Endothelial cell of umbilical vein (primary cell): ENCODE data around the gene CRHR1. TPM values are rescaled to one million over a fixed set of nuclear protein-coding genes. Genes with fewer than 3 reads are reported as not detected.
A peak's percentile ranks its signal among the peaks of the same experiment; 100 is the strongest.

ENCODE experiments used
- BruUV-seq: library from RNA; stranded (reverse); fragments of 400-500 nt; replicated peaks from 2 replicates; lab custom pipeline; 2021; lab: Mats Ljungman, UMichigan
- CTCF ChIA-PET: fragments of 300-600, 350-600 bp; sonication (Branson Sonifier 250); formaldehyde crosslinking; loops from one replicate; lab custom pipeline; 2021; ENCODE audit warnings: antibody characterized with exemption, inconsistent platforms; lab: Charles Lee
- POLR2A ChIA-PET: fragments of 300-600, 350-600 bp; sonication (Branson Sonifier 250); formaldehyde crosslinking; loops from one replicate; lab custom pipeline; 2021; ENCODE audit warnings: antibody characterized with exemption, inconsistent platforms; lab: Charles Lee
- DNase-seq: peaks from one replicate; pipeline ENCODE4 v3.0.0-alpha.2; 2011; ENCODE audit warnings: low read depth, low spot score
- FAIRE-seq: peaks from 2 replicates; lab custom pipeline; 2011; peaks lifted over from hg19 to GRCh38; lab: Jason Lieb, UNC
- H2AFZ ChIP-seq: 2 replicates; pipeline ENCODE4 v1.6.0; 2012; ENCODE audit warnings: low read depth, low read length, control low read depth, inconsistent platforms
- H3K27ac ChIP-seq: 2 replicates; pipeline ENCODE4 v1.5.1; 2011; ENCODE audit warnings: low read depth, mild to moderate bottlenecking, control low read depth, low read length, moderate library complexity; ENCODE audit not compliant: insufficient read depth
- H3K27me3 ChIP-seq, 2 experiments: 2 replicates each; pipeline versions ENCODE4 v1.6.0 to v1.6.1; 2011; ENCODE audit warnings: low read length in 2 of 2, mixed read lengths in 1 of 2; ENCODE audit not compliant: control insufficient read depth in 2 of 2, insufficient read depth in 2 of 2
- H3K36me3 ChIP-seq, 2 experiments: 2 replicates in 1 of 2; 3 replicates in 1 of 2; pipeline ENCODE4 v1.5.1; 2011; ENCODE audit warnings: low read length in 2 of 2, mild to moderate bottlenecking in 1 of 2, moderate library complexity in 1 of 2; ENCODE audit not compliant: control insufficient read depth in 2 of 2, insufficient read depth in 2 of 2; ENCODE audit errors: extremely low read depth in 1 of 2
- H3K4me1 ChIP-seq: 3 replicates; pipeline ENCODE4 v1.5.1; 2011; ENCODE audit warnings: mild to moderate bottlenecking, low read length; ENCODE audit not compliant: control insufficient read depth, insufficient read depth; ENCODE audit errors: extremely low read depth
- H3K4me2 ChIP-seq: 2 replicates; pipeline ENCODE4 v1.6.1; 2011; ENCODE audit warnings: low read length, control low read depth, mixed read lengths; ENCODE audit not compliant: insufficient read depth
- H3K4me3 ChIP-seq, 3 experiments: fragments of 200-600 bp in 1 of 3; sonication (generic), shearing (Covaris generic) in 1 of 3; replicated peaks in 1 of 3; 2 replicates each; pipeline ENCODE4 v1.5.1; 2011 to 2016; ENCODE audit warnings: control low read depth in 3 of 3, low read length in 3 of 3, mild to moderate bottlenecking in 2 of 3, inconsistent platforms in 1 of 3, low read depth in 1 of 3, moderate library complexity in 1 of 3; ENCODE audit not compliant: insufficient read depth in 1 of 3
- H3K79me2 ChIP-seq: 2 replicates; pipeline ENCODE4 v1.6.0; 2012; ENCODE audit warnings: low read length, inconsistent platforms; ENCODE audit not compliant: control insufficient read depth, insufficient read depth
- H3K9ac ChIP-seq: replicated peaks from 2 replicates; pipeline ENCODE3; 2011; ENCODE audit warnings: low read length, control low read depth; ENCODE audit not compliant: insufficient read depth; ENCODE audit errors: extremely low read depth
- H3K9me1 ChIP-seq: replicated peaks from 3 replicates; pipeline ENCODE4 v1.6.0; 2011; ENCODE audit warnings: mild to moderate bottlenecking, low read length; ENCODE audit not compliant: control insufficient read depth, insufficient read depth; ENCODE audit errors: extremely low read depth
- H3K9me3 ChIP-seq: replicated peaks from 2 replicates; pipeline ENCODE4 v1.5.1; 2012; ENCODE audit warnings: low read length, inconsistent platforms; ENCODE audit not compliant: control insufficient read depth, insufficient read depth
- H4K20me1 ChIP-seq: replicated peaks from 2 replicates; pipeline ENCODE3; 2011; ENCODE audit warnings: mild to moderate bottlenecking, low read length; ENCODE audit not compliant: control insufficient read depth, insufficient read depth; ENCODE audit errors: extremely low read depth
- CTCF ChIP-seq, 2 donors: IDR thresholded peaks; 1 replicate in 1 of 2; 2 replicates in 1 of 2; pipeline ENCODE4 v1.5.1; 2011; ENCODE audit warnings: low read length in 2 of 2, mild to moderate bottlenecking in 2 of 2, moderate library complexity in 2 of 2, control low read depth in 1 of 2, inconsistent platforms in 1 of 2, low read depth in 1 of 2; ENCODE audit not compliant: insufficient read depth in 1 of 2; ENCODE audit errors: extremely low read depth in 1 of 2
- EZH2 ChIP-seq: IDR thresholded peaks from 2 replicates; pipeline ENCODE4 v1.6.1; 2012; ENCODE audit warnings: borderline replicate concordance, low read depth, mild to moderate bottlenecking, moderate library complexity, low read length, inconsistent platforms; ENCODE audit not compliant: severe bottlenecking
- FOS ChIP-seq: IDR thresholded peaks from 2 replicates; pipeline ENCODE4 v1.6.1; 2011; ENCODE audit warnings: mild to moderate bottlenecking, low read length, moderate library complexity, borderline replicate concordance; ENCODE audit not compliant: insufficient read depth
- GATA2 ChIP-seq: IDR thresholded peaks from 2 replicates; pipeline ENCODE4 v1.7.0; 2011; ENCODE audit warnings: low read depth, mild to moderate bottlenecking, moderate library complexity, mixed read lengths, low read length; ENCODE audit not compliant: insufficient read length, insufficient read depth
- JUN ChIP-seq: IDR thresholded peaks from 2 replicates; pipeline ENCODE4 v1.6.1; 2011; ENCODE audit warnings: borderline replicate concordance, low read depth; ENCODE audit not compliant: insufficient read length, insufficient read depth
- MAX ChIP-seq: IDR thresholded peaks from 2 replicates; pipeline ENCODE4 v1.6.1; 2011; ENCODE audit not compliant: insufficient read depth, insufficient read length
- MYC ChIP-seq: IDR thresholded peaks from one replicate; pipeline ENCODE4 v1.6.1; 2011; ENCODE audit warnings: mild to moderate bottlenecking, low read depth, low read length
- POLR2A ChIP-seq: IDR thresholded peaks from 2 replicates; pipeline ENCODE4 v1.6.1; 2012; ENCODE audit warnings: low read depth, mild to moderate bottlenecking, control low read depth, low read length
- POLR2AphosphoS5 ChIP-seq: IDR thresholded peaks from 2 replicates; pipeline ENCODE4 v1.6.1; 2012; ENCODE audit warnings: low read depth, mild to moderate bottlenecking, control low read depth, low read length, moderate library complexity; ENCODE audit not compliant: insufficient read depth
- dilution Hi-C: fragments of 300-500 bp; cut with MboI; formaldehyde crosslinking; loops from one replicate; pipeline ENCODE4 v1.15.0; 2019; ENCODE audit warnings: low sequenced_read_pairs; ENCODE audit not compliant: extremely low pct_ligation_motif_present
- intact Hi-C: fragments of 100-400 bp; cut with micrococcal nuclease; formaldehyde crosslinking; loops from one replicate; pipeline ENCODE4 v1.10.0; 2022
- polyA plus RNA-seq, 4 experiments: library from polyadenylated mRNA; depleted of rRNA in 3 of 4; stranded (reverse) in 3 of 4; unstranded in 1 of 4; fragments of >200 nt; gene quantifications; 2 replicates each; pipeline versions ENCODE4 v1.2.1 to v1.2.3, GENCODE V29; 2011 to 2012; ENCODE audit warnings: missing spikeins in 1 of 4
- total RNA-seq: library from RNA; stranded (reverse); gene quantifications from 2 replicates; pipeline ENCODE4 v1.2.3, GENCODE V29; 2021

Gene CRHR1
- total and polyA plus RNA-seq, 2 donors (not counting 3 experiments of a cell fraction or from before 2014, with no cell fraction given) = not detected

GRCh38 chr17:45855691-45856336, 71.7 kb downstream of the CRHR1 start:
- Histone ChIP-seq H2AFZ (no peak overlapping the region), H3K4me3 (no peak overlapping the region), H3K4me2 (no peak overlapping the region), H3K4me1 (no peaks in the 10 kb centered on the region), H3K27me3 (peaks cover 0 to 4% of the 10 kb centered on the region in 2 experiments), H3K36me3 (no peaks in the 10 kb centered on the region), H4K20me1 (no peaks in the 10 kb centered on the region), H3K9me1 (no peaks in the 10 kb centered on the region), H3K27ac (no peak overlapping the region), H3K9ac (no peak overlapping the region), H3K9me3 (no peaks in the 10 kb centered on the region), H3K79me2 (no peaks in the 10 kb centered on the region)
- ChIA-PET POLR2A (no interaction called here), CTCF (interaction anchor here (0.9 to 1.6 kb wide), 2 partner anchors 216 to 721 kb away, joined by 3 to 9 read pairs; partner anchors contain the start of gene ACBD4)
- FAIRE-seq (no peak), DNase-seq (no peak)
- intact Hi-C loops = no loop called here
- BruUV-seq = no TSS peak
- no peak for TF ChIP-seq MYC
- dilution Hi-C loops = no loop called here

DNA sequence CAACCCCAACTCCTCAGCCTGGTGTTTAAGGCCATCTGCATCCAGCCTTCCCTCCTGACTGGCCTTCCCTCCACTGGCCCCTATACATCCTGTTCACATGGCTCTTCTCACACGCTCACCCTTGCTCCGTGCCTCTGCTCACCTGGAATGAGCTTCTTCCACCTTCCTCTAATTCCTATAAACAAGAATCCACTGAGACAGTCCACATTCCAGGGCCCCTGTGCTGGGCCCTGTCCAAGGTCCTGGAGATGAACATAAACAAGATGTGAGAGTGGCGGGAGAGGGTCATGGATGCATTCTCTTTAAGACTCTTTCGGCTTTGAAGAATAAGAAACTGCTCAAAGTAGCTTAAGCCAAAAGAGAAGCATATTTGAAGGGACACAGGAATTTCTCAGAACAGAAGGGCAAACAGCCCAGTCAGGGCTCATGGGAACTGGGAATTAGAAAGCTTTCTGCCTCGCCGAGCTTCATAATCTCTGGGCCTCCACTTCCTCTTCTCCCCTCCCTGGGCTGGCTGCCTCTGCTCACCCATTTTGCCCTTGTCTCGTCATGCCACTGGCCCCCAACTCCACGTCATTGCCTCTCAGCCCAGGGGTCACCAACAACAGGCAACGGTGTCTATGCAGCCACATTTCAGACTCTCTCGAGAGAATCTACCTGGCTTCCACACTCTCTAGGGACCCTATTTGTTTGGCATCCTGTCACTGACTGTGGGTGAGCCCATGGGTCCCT, 74.0 kb downstream of the CRHR1 start:
- Histone ChIP-seq H3K27ac (no peak overlapping the region), H3K4me1 (no peaks in the 10 kb centered on the region), H3K27me3 (no peaks in the 10 kb centered on the region), H3K36me3 (no peaks in the 10 kb centered on the region), H3K4me2 (no peak overlapping the region), H3K9me1 (no peaks in the 10 kb centered on the region), H3K9ac (no peak overlapping the region), H3K79me2 (no peaks in the 10 kb centered on the region), H4K20me1 (no peaks in the 10 kb centered on the region), H2AFZ (no peak overlapping the region), H3K9me3 (no peaks in the 10 kb centered on the region), H3K4me3 (no peak overlapping the region)
- ChIA-PET POLR2A (no interaction called here), CTCF (interaction anchor here (1.0 kb wide), 1 partner anchor 218 kb away, joined by 3 read pairs; no protein-coding TSS in a partner anchor)
- dilution Hi-C loops = no loop called here
- no TSS peak for BruUV-seq
- intact Hi-C loops = no loop called here
- TF ChIP-seq EZH2 (no peak), FOS (no peak), JUN (no peak), POLR2AphosphoS5 (no peak), GATA2 (no peak), POLR2A (no peak), MYC (no peak), MAX (no peak), CTCF (IDR thresholded peaks at IDR 0.05; ENCODE audit: extremely low read depth in 1 of 2, insufficient read depth in 1 of 2, low read depth in 1 of 2, low read length in 2 of 2) (no peak)
- no peak for FAIRE-seq
- peak; percentile 32 for DNase-seq
